Lower leg skin (tissue), 3 donors: ENCODE results near the gene MBD4.

Experiments
- POLR2A ChIP-seq, 2 donors: fragments of 450-650 bp; IDR thresholded peaks; one replicate each; pipeline ENCODE4 v1.6.1; 2016 to 2017; ENCODE audit warnings: antibody characterized with exemption in 2 of 2, mild to moderate bottlenecking in 1 of 2, moderate library complexity in 1 of 2
- TF ChIP-seq, protein P1 (sequence below), 3 donors: fragments of 450-650 bp; IDR thresholded peaks; one replicate each; pipeline ENCODE4 v1.5.1; 2016; ENCODE audit warnings: antibody characterized with exemption in 3 of 3, mild to moderate bottlenecking in 3 of 3, moderate library complexity in 2 of 3

GRCh38 chr3:129434140-129434539 is 5.6 kb downstream of the MBD4 start:
- TF ChIP-seq, protein P1, sequence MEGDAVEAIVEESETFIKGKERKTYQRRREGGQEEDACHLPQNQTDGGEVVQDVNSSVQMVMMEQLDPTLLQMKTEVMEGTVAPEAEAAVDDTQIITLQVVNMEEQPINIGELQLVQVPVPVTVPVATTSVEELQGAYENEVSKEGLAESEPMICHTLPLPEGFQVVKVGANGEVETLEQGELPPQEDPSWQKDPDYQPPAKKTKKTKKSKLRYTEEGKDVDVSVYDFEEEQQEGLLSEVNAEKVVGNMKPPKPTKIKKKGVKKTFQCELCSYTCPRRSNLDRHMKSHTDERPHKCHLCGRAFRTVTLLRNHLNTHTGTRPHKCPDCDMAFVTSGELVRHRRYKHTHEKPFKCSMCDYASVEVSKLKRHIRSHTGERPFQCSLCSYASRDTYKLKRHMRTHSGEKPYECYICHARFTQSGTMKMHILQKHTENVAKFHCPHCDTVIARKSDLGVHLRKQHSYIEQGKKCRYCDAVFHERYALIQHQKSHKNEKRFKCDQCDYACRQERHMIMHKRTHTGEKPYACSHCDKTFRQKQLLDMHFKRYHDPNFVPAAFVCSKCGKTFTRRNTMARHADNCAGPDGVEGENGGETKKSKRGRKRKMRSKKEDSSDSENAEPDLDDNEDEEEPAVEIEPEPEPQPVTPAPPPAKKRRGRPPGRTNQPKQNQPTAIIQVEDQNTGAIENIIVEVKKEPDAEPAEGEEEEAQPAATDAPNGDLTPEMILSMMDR (IDR thresholded peaks at IDR 0.05) = no peak
- TF ChIP-seq POLR2A (IDR thresholded peaks at IDR 0.05) = no peak
